ENCODE measurements around the gene SH3GLB1.

DNA sequence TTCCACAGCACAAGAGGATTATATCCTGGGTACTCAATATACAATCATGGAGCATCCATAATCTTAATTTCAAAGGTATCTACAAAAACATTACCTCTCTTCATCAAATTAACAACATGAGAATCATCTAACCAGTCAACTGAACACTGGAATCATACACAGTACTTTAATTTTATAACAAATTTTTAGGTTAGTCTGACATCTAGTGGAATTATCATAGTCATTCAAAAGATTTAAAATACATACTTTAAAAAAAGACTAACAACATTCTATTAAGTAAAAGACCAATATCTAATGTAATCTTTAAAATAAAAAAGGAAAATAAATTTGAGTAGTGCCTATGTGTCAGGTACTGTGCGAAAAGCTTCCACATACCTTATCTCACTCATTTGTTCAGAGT lies 16.8 kb upstream of the SH3GLB1 start:
- TF ChIP-seq, protein P1, sequence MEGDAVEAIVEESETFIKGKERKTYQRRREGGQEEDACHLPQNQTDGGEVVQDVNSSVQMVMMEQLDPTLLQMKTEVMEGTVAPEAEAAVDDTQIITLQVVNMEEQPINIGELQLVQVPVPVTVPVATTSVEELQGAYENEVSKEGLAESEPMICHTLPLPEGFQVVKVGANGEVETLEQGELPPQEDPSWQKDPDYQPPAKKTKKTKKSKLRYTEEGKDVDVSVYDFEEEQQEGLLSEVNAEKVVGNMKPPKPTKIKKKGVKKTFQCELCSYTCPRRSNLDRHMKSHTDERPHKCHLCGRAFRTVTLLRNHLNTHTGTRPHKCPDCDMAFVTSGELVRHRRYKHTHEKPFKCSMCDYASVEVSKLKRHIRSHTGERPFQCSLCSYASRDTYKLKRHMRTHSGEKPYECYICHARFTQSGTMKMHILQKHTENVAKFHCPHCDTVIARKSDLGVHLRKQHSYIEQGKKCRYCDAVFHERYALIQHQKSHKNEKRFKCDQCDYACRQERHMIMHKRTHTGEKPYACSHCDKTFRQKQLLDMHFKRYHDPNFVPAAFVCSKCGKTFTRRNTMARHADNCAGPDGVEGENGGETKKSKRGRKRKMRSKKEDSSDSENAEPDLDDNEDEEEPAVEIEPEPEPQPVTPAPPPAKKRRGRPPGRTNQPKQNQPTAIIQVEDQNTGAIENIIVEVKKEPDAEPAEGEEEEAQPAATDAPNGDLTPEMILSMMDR (IDR thresholded peaks at IDR 0.05): peak in 1 of 4 experiments; percentile 8
- TF ChIP-seq POLR2A (IDR thresholded peaks at IDR 0.05) (no peak), POLR2AphosphoS5 (IDR thresholded peaks at IDR 0.05) (no peak)
